HFF-Myc (cell line): Measurements from ENCODE around the gene PCNT.

ENCODE experiments used
- DNase-seq: peaks from one replicate; pipeline ENCODE4 v3.0.0-alpha.2; 2011; ENCODE audit warnings: low read depth; ENCODE audit errors: extremely low read depth
- H3K4me3 ChIP-seq: replicated peaks from 2 replicates; pipeline ENCODE4 v1.5.1; 2011; ENCODE audit warnings: low read depth, mild to moderate bottlenecking, control low read depth, low read length
- TF ChIP-seq, protein P1 (sequence below): IDR thresholded peaks from 2 replicates; pipeline ENCODE4 v1.5.1; 2012; ENCODE audit warnings: mild to moderate bottlenecking, low read depth, low read length, control low read depth; ENCODE audit errors: missing control alignments

Gene PCNT

GRCh38 chr21:46317710-46318463 is 6.1 kb upstream of the PCNT start:
- TF ChIP-seq, protein P1, sequence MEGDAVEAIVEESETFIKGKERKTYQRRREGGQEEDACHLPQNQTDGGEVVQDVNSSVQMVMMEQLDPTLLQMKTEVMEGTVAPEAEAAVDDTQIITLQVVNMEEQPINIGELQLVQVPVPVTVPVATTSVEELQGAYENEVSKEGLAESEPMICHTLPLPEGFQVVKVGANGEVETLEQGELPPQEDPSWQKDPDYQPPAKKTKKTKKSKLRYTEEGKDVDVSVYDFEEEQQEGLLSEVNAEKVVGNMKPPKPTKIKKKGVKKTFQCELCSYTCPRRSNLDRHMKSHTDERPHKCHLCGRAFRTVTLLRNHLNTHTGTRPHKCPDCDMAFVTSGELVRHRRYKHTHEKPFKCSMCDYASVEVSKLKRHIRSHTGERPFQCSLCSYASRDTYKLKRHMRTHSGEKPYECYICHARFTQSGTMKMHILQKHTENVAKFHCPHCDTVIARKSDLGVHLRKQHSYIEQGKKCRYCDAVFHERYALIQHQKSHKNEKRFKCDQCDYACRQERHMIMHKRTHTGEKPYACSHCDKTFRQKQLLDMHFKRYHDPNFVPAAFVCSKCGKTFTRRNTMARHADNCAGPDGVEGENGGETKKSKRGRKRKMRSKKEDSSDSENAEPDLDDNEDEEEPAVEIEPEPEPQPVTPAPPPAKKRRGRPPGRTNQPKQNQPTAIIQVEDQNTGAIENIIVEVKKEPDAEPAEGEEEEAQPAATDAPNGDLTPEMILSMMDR, result no peak
- no peak for DNase-seq
- H3K4me3 ChIP-seq, result no peak overlapping the region

GRCh38 chr21:46318464-46318845 is 5.5 kb upstream of the PCNT start:
- no peak overlapping the region for H3K4me3 ChIP-seq
- TF ChIP-seq, protein P1, result no peak
- no peak for DNase-seq

GRCh38 chr21:46319186-46319585 is 4.8 kb upstream of the PCNT start:
- TF ChIP-seq, protein P1, result no peak
- no peak overlapping the region for H3K4me3 ChIP-seq
- no peak for DNase-seq

- TF ChIP-seq, protein P1, result no peak
- DNase-seq, result no peak
- peak overlapping the region; percentile 95 for H3K4me3 ChIP-seq
Observed at GRCh38 chr21:46320331-46320801, 3.6 kb upstream of the PCNT start.

DNA sequence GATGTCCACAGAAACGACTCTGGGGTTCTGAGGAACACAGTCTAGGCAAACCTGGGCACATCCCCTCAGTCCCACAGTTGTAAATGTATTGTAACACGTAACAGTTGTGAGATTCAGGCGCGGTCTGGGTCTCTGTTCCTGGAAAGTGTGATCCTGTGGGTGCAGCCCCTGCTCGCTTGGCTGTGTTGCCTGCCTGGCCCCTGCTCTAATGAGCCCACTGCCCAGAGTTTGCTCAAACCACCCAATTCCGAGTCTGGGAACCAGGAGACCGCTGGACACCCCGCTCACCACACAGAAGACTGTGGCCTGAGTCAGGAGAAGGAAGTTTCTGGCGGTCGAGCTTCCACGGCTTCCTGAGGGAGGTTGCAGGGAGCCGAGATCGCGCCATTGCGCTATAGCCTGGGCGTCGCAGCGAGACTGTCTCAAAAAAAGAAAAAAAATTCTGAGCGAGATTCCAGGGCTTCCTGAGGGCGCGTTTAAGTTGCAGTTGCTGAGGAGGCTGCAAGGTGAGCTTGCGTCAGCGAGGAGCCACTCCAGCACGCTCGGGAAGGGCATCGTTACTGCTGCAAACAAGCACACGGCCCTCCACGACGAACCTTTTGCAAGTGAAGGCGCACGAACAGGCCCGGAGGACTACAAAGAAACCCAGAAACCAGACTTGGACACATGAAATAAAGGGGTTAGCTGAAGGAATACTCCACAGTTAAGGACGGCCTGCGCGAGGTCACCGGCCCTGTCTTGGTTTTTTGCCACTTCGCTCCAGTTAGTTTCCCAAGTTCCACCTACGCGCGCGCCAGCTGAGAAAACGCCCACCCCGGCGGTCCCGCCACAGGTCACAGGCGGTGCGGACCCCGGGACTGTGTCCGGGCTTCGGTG is 1.4 kb upstream of the PCNT start:
- peak overlapping the region; percentile 95 for H3K4me3 ChIP-seq
- no peak for DNase-seq
- TF ChIP-seq, protein P1, result no peak

- DNase-seq, result no peak
- TF ChIP-seq, protein P1, result no peak
- peak overlapping the region; percentile 95 for H3K4me3 ChIP-seq
Observed at GRCh38 chr21:46323227-46323709, 688 bp upstream of the PCNT start.
